ENCODE measurements around the gene MPG.

DNA sequence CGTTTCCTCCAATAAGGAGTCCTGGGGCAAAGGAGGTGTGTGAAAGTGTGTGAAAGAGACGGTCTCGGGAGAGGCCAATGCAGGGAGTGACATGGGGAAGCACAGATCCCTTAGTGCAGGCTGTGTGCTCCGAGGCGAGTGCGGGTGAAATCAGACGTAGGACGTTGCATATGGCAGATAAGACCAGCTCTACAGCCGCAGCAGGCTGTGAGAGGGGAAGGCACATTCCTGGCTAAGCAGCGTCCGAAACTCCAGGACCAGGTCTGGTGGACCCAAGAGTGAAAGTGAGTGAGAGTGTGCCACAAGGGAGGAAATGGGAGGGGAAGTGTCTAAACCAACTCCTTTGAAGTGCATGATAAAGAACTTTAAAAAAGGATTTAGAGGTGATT, 36.0 kb upstream of the MPG start:
- TF ChIP-seq, protein P1, sequence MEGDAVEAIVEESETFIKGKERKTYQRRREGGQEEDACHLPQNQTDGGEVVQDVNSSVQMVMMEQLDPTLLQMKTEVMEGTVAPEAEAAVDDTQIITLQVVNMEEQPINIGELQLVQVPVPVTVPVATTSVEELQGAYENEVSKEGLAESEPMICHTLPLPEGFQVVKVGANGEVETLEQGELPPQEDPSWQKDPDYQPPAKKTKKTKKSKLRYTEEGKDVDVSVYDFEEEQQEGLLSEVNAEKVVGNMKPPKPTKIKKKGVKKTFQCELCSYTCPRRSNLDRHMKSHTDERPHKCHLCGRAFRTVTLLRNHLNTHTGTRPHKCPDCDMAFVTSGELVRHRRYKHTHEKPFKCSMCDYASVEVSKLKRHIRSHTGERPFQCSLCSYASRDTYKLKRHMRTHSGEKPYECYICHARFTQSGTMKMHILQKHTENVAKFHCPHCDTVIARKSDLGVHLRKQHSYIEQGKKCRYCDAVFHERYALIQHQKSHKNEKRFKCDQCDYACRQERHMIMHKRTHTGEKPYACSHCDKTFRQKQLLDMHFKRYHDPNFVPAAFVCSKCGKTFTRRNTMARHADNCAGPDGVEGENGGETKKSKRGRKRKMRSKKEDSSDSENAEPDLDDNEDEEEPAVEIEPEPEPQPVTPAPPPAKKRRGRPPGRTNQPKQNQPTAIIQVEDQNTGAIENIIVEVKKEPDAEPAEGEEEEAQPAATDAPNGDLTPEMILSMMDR (IDR thresholded peaks at IDR 0.05) = no peak
- no peak for TF ChIP-seq EP300 (IDR thresholded peaks at IDR 0.05)
- TF ChIP-seq POLR2A (IDR thresholded peaks at IDR 0.05) = no peak
